Mesothelial cell of epicardium (in vitro differentiated cells): ENCODE data around the gene HCK. TPM values are rescaled to one million over a fixed set of nuclear protein-coding genes. Genes with fewer than 3 reads are reported as not detected.
"Not testable (repeated sequence)": the region's sequence is repeated elsewhere in the genome, so short reads cannot be mapped to it uniquely, and the experiment has no call there.

Experiments
- DNase-seq, 2 experiments: peaks; one replicate each; pipeline ENCODE4 v3.0.0; 2021; ENCODE audit warnings: low spot score in 2 of 2; ENCODE audit not compliant: unreplicated experiment in 2 of 2
- H3K27ac Mint-ChIP-seq: 2 replicates; pipeline ENCODE4 v1.8.0; 2021; ENCODE audit warnings: mixed read lengths
- H3K27me3 Mint-ChIP-seq: 2 replicates; pipeline ENCODE4 v1.8.0; 2021; ENCODE audit warnings: low read depth, mixed read lengths
- H3K36me3 Mint-ChIP-seq: 2 replicates; pipeline ENCODE4 v1.8.0; 2021; ENCODE audit warnings: mixed read lengths
- H3K4me1 Mint-ChIP-seq: 2 replicates; pipeline ENCODE4 v1.8.0; 2021; ENCODE audit warnings: mixed read lengths
- H3K4me3 Mint-ChIP-seq: 2 replicates; pipeline ENCODE4 v1.8.0; 2021; ENCODE audit warnings: mild to moderate bottlenecking, moderate library complexity, mixed read lengths
- H3K9me3 Mint-ChIP-seq: 2 replicates; pipeline ENCODE4 v1.8.0; 2021; ENCODE audit warnings: mixed read lengths
- total RNA-seq: library from RNA; stranded (reverse); gene quantifications from 3 replicates; pipeline ENCODE4 v1.2.1, GENCODE V29; 2021
- TF ChIP-seq, protein P1 (sequence below): fragments of 200-600 bp; sonication (generic); IDR thresholded peaks from one replicate; pipeline ENCODE4 v1.5.0; 2021; ENCODE audit warnings: antibody characterized with exemption; ENCODE audit not compliant: unreplicated experiment

Gene HCK
- total RNA-seq, 1 donor from 2014 or later = not detected

DNA sequence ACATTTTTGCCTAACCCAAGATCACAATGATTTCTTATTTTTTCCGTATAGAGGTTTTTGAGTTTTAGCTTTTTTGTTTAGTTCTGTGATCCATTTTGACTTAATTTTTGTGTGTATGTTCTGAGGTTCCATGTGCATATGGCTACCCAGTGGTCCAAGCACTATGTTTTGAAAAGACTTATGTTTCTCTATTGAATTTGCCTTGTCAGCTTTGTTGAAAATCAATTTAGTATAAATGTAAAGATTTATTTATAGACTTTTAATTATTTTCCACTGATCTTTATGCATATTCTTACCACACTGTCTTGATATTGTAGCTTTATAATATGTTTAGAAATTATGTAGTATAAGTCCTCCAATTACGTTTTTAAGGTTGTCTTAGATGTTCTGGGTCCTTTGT lies 67.7 kb downstream of the HCK start:
- Mint-ChIP-seq H3K27me3 (no peaks in the 10 kb centered on the region), H3K9me3 (peaks cover 4% of the 10 kb centered on the region)

DNA sequence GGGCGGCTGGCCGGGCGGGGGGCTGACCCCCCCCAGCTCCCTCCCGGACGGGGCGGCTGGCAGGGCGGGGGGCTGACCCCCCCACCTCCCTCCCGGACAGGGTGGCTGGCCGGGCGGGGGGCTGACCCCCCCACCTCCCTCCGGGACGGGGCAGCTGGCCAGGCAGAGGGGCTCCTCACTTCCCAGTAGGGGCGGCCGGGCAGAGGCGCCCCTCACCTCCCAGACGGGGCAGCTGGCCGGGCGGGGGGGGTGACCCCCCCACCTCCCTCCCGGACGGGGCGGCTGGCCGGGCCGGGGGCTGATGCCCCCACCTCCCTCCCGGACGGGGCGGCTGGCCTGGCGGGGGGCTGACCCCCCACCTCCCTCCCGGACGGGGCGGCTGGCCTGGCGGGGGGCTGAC lies 69.9 kb downstream of the HCK start:
- H3K9me3 Mint-ChIP-seq, DNase-seq, H3K4me1 Mint-ChIP-seq, H3K27ac Mint-ChIP-seq, H3K4me3 Mint-ChIP-seq, H3K27me3 Mint-ChIP-seq: not testable (repeated sequence)
- H3K36me3 Mint-ChIP-seq = peaks cover 19% of the 10 kb centered on the region

More for the DNA sequence above, 67.7 kb downstream of the HCK start:
- TF ChIP-seq, protein P1, sequence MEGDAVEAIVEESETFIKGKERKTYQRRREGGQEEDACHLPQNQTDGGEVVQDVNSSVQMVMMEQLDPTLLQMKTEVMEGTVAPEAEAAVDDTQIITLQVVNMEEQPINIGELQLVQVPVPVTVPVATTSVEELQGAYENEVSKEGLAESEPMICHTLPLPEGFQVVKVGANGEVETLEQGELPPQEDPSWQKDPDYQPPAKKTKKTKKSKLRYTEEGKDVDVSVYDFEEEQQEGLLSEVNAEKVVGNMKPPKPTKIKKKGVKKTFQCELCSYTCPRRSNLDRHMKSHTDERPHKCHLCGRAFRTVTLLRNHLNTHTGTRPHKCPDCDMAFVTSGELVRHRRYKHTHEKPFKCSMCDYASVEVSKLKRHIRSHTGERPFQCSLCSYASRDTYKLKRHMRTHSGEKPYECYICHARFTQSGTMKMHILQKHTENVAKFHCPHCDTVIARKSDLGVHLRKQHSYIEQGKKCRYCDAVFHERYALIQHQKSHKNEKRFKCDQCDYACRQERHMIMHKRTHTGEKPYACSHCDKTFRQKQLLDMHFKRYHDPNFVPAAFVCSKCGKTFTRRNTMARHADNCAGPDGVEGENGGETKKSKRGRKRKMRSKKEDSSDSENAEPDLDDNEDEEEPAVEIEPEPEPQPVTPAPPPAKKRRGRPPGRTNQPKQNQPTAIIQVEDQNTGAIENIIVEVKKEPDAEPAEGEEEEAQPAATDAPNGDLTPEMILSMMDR = no peak
- no peak for DNase-seq
- peaks cover 7% of the 10 kb centered on the region for H3K4me1 Mint-ChIP-seq
- H3K36me3 Mint-ChIP-seq = peaks cover 15% of the 10 kb centered on the region
- H3K27ac Mint-ChIP-seq = no peak overlapping the region
- H3K4me3 Mint-ChIP-seq = no peak overlapping the region

DNA sequence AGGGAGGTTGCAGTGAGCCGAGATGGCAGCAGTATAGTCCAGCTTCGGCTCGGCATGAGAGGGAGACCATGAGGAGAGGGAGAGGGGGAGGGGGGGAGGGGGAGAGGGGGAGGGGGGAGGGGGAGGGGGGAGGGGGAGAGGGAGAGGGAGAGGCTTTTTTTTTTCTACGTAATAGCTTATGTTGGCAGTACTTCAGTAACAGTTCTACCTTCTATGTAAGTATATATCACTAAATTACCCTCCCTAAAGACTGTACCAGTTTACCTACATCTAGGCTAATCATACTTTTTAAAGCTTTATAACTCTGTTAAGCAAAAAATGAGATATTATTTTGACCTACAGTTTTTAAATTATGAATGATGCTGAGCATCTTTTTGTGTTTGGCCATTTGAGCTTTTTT lies 71.0 kb downstream of the HCK start:
- H3K9me3 Mint-ChIP-seq = peaks cover 4% of the 10 kb centered on the region
- no peaks in the 10 kb centered on the region for H3K27me3 Mint-ChIP-seq
- H3K4me1 Mint-ChIP-seq = peaks cover 3% of the 10 kb centered on the region
- H3K4me3 Mint-ChIP-seq = no peak overlapping the region
- no peak overlapping the region for H3K27ac Mint-ChIP-seq
- DNase-seq = no peak
- peaks cover 19% of the 10 kb centered on the region for H3K36me3 Mint-ChIP-seq
- TF ChIP-seq, protein P1 = no peak

DNA sequence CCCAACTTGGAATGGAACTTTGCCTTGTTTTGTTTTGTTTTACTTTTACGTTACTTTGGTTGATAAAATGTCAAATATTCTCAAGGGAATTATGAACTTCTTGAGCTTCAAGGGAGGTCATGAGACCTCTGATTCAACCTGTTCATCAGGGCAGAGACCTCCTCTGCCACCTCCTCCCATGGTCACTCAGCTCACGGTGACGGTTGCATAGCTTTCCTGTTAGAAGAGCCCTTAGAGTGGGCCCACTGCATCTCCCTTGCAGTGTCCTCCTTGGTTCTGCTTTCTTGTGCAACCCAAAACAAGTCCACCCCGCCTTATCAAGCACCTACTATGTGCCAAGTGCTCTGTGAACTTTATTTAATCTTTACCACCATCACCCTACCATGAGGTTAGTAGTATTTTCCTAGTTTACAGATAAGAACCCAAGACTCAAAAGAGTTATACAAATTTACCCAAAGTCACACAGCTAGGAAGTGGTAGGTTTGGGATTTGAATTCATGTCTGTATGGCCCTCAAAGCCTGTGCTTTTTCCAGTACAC lies 72.9 kb downstream of the HCK start:
- no peak for DNase-seq
- Mint-ChIP-seq H3K4me1 (peaks cover 3% of the 10 kb centered on the region), H3K36me3 (peaks cover 19% of the 10 kb centered on the region), H3K9me3 (peaks cover 4% of the 10 kb centered on the region), H3K27ac (no peak overlapping the region), H3K27me3 (no peaks in the 10 kb centered on the region), H3K4me3 (no peak overlapping the region)
- TF ChIP-seq, protein P1 = no peak

DNA sequence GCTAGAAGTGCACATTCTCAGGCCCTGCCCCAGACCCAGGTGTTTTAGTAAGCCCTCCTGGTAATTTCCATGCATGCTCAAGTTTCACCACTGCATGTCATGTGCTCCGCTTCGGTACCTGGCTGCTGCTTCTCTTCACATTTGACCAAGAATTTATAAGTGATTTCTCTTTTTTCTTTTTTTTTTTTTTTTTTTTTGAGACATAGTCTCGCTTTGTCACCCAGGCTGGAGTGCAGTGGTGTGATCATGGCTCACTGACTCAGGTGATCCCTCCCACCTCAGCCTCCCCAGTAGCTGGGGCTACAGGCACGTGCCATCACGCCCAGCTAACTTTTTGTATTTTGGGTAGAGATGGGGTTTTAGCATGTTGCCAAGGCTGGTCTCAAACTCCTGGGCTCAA lies 73.5 kb downstream of the HCK start:
- no peak overlapping the region for H3K27ac Mint-ChIP-seq
- peaks cover 7% of the 10 kb centered on the region for H3K4me1 Mint-ChIP-seq
- DNase-seq = no peak
- H3K36me3 Mint-ChIP-seq = peaks cover 16% of the 10 kb centered on the region
- H3K27me3 Mint-ChIP-seq = no peaks in the 10 kb centered on the region
- no peak overlapping the region for H3K4me3 Mint-ChIP-seq
- TF ChIP-seq, protein P1 = no peak
- H3K9me3 Mint-ChIP-seq = peaks cover 4% of the 10 kb centered on the region

DNA sequence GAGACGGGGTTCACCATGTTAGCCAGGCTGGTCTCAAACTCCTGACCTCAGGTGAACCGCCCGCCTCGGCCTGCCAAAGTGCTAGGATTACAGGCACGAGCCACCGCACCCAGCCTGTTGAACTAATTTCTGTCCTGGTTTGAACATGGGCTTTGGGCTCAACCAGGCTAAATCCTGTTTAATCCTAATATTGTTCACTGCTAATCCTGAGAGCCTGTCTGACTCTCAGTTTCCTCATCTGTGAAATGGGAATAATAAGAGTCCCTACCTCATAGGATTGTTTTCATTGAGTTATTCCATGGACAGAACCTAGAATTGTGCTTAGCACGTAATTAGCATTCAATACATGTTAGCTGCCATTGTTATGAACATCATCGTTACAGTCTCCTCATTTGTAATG lies 74.9 kb downstream of the HCK start:
- H3K4me1 Mint-ChIP-seq = peaks cover 8% of the 10 kb centered on the region
- peaks cover 4% of the 10 kb centered on the region for H3K9me3 Mint-ChIP-seq
- H3K27ac Mint-ChIP-seq = peak overlapping the region; percentile 30
- peaks cover 14% of the 10 kb centered on the region for H3K36me3 Mint-ChIP-seq
- no peak for DNase-seq
- H3K27me3 Mint-ChIP-seq = no peaks in the 10 kb centered on the region
- TF ChIP-seq, protein P1 = no peak
- no peak overlapping the region for H3K4me3 Mint-ChIP-seq
